Measurements from ENCODE around the gene RSPRY1. TPM values are rescaled to one million over a fixed set of nuclear protein-coding genes. Genes with fewer than 3 reads are reported as not detected.

Gene RSPRY1
- total and polyA plus RNA-seq, 2 donors (not counting 1 experiment from before 2014, with no cell fraction given): 36.5 to 51.9 TPM

DNA sequence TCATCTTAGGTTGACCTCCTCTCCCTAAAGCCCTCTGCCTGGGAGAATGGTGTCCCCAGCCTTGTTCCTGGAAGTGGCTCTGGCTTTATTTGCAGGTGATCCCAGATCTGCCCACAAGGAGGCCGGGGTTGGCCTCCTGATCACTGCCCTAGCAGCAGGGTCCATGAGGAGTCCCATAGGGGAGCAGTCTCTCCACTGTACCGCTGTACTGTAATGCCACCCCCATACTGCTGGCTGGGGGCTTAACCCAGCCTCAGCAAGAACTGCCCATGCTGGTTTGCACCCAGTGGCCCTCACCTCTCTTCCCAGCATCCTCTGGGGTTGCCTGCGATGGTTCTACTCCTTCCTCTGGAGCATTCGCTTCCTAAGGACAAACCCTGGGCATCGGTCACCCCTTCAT is 39.4 kb upstream of the RSPRY1 start:
- no peak for DNase-seq (ENCODE audit: low read depth in 2 of 2)
- no peak for TF ChIP-seq EZH2 (IDR thresholded peaks at IDR 0.05; ENCODE audit: low read length, missing control alignments)
- TF ChIP-seq, protein P1, sequence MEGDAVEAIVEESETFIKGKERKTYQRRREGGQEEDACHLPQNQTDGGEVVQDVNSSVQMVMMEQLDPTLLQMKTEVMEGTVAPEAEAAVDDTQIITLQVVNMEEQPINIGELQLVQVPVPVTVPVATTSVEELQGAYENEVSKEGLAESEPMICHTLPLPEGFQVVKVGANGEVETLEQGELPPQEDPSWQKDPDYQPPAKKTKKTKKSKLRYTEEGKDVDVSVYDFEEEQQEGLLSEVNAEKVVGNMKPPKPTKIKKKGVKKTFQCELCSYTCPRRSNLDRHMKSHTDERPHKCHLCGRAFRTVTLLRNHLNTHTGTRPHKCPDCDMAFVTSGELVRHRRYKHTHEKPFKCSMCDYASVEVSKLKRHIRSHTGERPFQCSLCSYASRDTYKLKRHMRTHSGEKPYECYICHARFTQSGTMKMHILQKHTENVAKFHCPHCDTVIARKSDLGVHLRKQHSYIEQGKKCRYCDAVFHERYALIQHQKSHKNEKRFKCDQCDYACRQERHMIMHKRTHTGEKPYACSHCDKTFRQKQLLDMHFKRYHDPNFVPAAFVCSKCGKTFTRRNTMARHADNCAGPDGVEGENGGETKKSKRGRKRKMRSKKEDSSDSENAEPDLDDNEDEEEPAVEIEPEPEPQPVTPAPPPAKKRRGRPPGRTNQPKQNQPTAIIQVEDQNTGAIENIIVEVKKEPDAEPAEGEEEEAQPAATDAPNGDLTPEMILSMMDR (conservative IDR thresholded peaks at IDR 0.05 in 1 of 2, IDR thresholded peaks at IDR 0.05 in 1 of 2; ENCODE audit: low read depth in 1 of 2, low read length in 2 of 2): peak in 1 of 2 donors; percentile 29
- no peaks in the 10 kb centered on the region for H3K27me3 ChIP-seq (ENCODE audit: control insufficient read depth, insufficient read depth, low read length)
- H3K9me3 ChIP-seq (ENCODE audit: control insufficient read depth, insufficient read depth, low read depth, low read length): no peaks in the 10 kb centered on the region
- no peak overlapping the region for H3K4me3 ChIP-seq (replicated peaks in 1 of 4; ENCODE audit: control extremely low read depth in 1 of 4, insufficient read depth in 1 of 4, low read depth in 3 of 4, low read length in 4 of 4)
- no peak overlapping the region for H3K27ac ChIP-seq (ENCODE audit: insufficient read depth, low read length)
- no peaks in the 10 kb centered on the region for H4K20me1 ChIP-seq (ENCODE audit: control insufficient read depth, extremely low read depth, insufficient read depth, low read length)
- no peak overlapping the region for H3K9ac ChIP-seq (ENCODE audit: insufficient read depth, low read length)
- H2AFZ ChIP-seq (ENCODE audit: low read length): no peak overlapping the region
- no peaks in the 10 kb centered on the region for H3K79me2 ChIP-seq (ENCODE audit: control insufficient read depth, insufficient read depth, low read length)
- H3K4me1 ChIP-seq (ENCODE audit: control insufficient read depth, extremely low read depth, insufficient read depth, low read length): no peaks in the 10 kb centered on the region
- no peaks in the 10 kb centered on the region for H3K36me3 ChIP-seq (ENCODE audit: control insufficient read depth, insufficient read depth, low read length)
- no peak overlapping the region for H3K4me2 ChIP-seq (ENCODE audit: extremely low read depth, insufficient read depth, low read length)

DNA sequence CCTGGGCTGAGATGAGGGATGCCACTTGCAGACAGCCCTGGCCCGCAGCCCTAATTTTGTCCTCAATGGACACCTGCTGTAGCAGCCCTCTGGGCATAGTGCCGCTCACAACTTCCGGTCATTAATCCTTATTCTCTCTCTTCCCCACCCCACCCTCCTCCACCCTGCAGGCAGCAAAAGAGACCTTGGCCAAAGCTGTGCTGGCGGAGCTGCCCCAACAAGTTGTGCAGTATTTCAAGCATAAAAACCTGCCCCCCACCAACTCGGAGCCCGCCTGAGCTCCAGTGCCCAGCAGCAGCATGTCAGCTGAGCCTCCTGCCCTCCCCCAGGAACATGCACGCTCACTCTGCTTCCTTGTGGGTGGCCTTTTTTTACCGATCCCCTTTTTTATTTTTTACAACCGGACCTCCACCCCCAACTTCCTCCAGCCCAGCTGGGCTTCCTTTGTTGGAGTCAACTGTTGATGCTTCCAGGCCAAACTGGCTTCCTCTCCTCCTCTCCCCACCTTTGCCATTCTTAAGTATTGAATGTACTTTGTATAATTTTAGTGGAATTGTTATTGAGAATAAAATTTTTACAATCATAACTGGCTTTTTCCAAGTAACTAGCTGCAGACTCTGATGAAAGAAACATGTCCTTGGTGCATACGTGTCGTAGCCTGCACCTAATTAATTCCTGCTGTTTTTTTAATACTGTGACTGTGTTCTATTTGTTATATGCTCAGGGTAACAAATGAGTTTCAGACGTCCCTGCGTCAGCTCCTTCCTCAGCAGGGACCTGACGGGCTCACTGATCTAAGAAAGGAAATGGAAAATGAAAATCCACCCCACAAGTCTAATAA is 38.5 kb upstream of the RSPRY1 start:
- TF ChIP-seq EZH2 (IDR thresholded peaks at IDR 0.05; ENCODE audit: low read length, missing control alignments): no peak
- TF ChIP-seq, protein P1 (conservative IDR thresholded peaks at IDR 0.05 in 1 of 2, IDR thresholded peaks at IDR 0.05 in 1 of 2; ENCODE audit: low read depth in 1 of 2, low read length in 2 of 2): no peak
- Histone ChIP-seq H3K4me1 (ENCODE audit: control insufficient read depth, extremely low read depth, insufficient read depth, low read length) (no peaks in the 10 kb centered on the region), H3K27me3 (ENCODE audit: control insufficient read depth, insufficient read depth, low read length) (no peaks in the 10 kb centered on the region), H2AFZ (ENCODE audit: low read length) (no peak overlapping the region), H3K36me3 (ENCODE audit: control insufficient read depth, insufficient read depth, low read length) (no peaks in the 10 kb centered on the region), H3K4me3 (replicated peaks in 1 of 4; ENCODE audit: control extremely low read depth in 1 of 4, insufficient read depth in 1 of 4, low read depth in 3 of 4, low read length in 4 of 4) (no peak overlapping the region), H3K9ac (ENCODE audit: insufficient read depth, low read length) (no peak overlapping the region), H3K79me2 (ENCODE audit: control insufficient read depth, insufficient read depth, low read length) (no peaks in the 10 kb centered on the region), H3K9me3 (ENCODE audit: control insufficient read depth, insufficient read depth, low read depth, low read length) (no peaks in the 10 kb centered on the region), H3K4me2 (ENCODE audit: extremely low read depth, insufficient read depth, low read length) (peak overlapping the region; percentile 8), H4K20me1 (ENCODE audit: control insufficient read depth, extremely low read depth, insufficient read depth, low read length) (no peaks in the 10 kb centered on the region), H3K27ac (ENCODE audit: insufficient read depth, low read length) (peak overlapping the region; percentile 34)
- peak in 1 of 2 donors; percentile 21 for DNase-seq (ENCODE audit: low read depth in 2 of 2)

DNA sequence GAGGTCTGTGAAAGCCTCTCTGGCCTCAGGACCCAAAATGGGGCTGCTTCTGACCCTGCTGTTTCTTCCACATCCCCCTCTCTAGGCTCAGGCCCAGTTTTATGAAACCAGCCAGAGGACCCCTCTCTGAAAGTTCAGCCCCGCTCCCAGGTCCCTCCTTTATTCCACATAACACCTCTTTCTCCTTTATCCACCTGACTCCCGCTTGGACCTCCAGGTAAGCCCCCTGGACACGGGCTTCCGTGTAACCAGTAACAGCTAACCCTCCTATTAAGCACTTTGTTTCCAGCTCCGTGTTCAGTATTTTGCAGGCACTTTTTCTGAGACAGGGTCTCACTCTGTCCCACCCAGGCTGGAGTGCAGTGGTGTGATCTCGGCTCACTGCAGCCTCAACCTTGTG is 37.6 kb upstream of the RSPRY1 start:
- Histone ChIP-seq H3K4me2 (ENCODE audit: extremely low read depth, insufficient read depth, low read length) (no peak overlapping the region), H4K20me1 (ENCODE audit: control insufficient read depth, extremely low read depth, insufficient read depth, low read length) (no peaks in the 10 kb centered on the region), H3K9ac (ENCODE audit: insufficient read depth, low read length) (no peak overlapping the region), H3K27ac (ENCODE audit: insufficient read depth, low read length) (peak overlapping the region; percentile 34), H3K36me3 (ENCODE audit: control insufficient read depth, insufficient read depth, low read length) (no peaks in the 10 kb centered on the region), H3K4me1 (ENCODE audit: control insufficient read depth, extremely low read depth, insufficient read depth, low read length) (no peaks in the 10 kb centered on the region), H3K9me3 (ENCODE audit: control insufficient read depth, insufficient read depth, low read depth, low read length) (no peaks in the 10 kb centered on the region), H3K27me3 (ENCODE audit: control insufficient read depth, insufficient read depth, low read length) (no peaks in the 10 kb centered on the region), H3K79me2 (ENCODE audit: control insufficient read depth, insufficient read depth, low read length) (no peaks in the 10 kb centered on the region), H3K4me3 (replicated peaks in 1 of 4; ENCODE audit: control extremely low read depth in 1 of 4, insufficient read depth in 1 of 4, low read depth in 3 of 4, low read length in 4 of 4) (no peak overlapping the region), H2AFZ (ENCODE audit: low read length) (no peak overlapping the region)
- DNase-seq (ENCODE audit: low read depth in 2 of 2): no peak
- no peak for TF ChIP-seq EZH2 (IDR thresholded peaks at IDR 0.05; ENCODE audit: low read length, missing control alignments)
- TF ChIP-seq, protein P1 (conservative IDR thresholded peaks at IDR 0.05 in 1 of 2, IDR thresholded peaks at IDR 0.05 in 1 of 2; ENCODE audit: low read depth in 1 of 2, low read length in 2 of 2): no peak

Measured in fibroblast of lung (primary cell).